ENCODE measurements around the gene PARD6G.
"Not testable (repeated sequence)": the region's sequence is repeated elsewhere in the genome, so short reads cannot be mapped to it uniquely, and the experiment has no call there.

The PARD6G gene, protein sequence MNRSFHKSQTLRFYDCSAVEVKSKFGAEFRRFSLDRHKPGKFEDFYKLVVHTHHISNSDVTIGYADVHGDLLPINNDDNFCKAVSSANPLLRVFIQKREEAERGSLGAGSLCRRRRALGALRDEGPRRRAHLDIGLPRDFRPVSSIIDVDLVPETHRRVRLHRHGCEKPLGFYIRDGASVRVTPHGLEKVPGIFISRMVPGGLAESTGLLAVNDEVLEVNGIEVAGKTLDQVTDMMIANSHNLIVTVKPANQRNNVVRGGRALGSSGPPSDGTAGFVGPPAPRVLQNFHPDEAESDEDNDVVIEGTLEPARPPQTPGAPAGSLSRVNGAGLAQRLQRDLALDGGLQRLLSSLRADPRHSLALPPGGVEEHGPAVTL

DNA sequence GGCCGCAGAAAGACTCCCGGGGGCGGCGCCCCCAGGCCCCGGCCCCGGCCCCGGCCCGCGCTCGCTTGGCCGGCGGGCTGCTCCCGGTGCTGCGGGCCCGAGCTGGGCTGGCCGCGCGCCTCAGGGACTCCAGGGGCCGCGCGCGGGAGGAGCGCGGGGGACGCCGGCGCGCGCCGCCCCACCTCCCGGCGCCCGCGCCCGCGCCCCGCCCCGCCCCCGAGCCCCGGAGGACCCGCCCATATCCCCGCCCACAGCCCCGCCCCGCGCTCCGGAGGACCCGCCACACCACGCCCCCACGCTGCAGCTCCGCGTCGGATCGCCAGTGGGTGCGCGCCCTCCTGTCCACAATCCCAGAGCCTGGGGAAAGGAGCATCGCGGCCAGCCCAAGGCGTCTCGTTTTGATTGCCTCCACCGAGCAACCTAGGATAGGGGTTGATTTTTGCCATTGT lies at the start of gene PARD6G:
PARD6G (minus strand) TSS at position 122 of the 449 bp plus-strand sequence. CDS start 166 bp downstream, outside the sequence.
- Histone ChIP-seq H3K4me3 (ENCODE audit: low read depth, low read length, poor library complexity, severe bottlenecking) (no peak within 1 kb of the TSS), H3K4me1 (ENCODE audit: insufficient read depth, low read length, severe bottlenecking) (no peaks in the 10 kb centered on the region), H3K9me2 (ENCODE audit: low read depth, low read length) (no peaks in the 10 kb centered on the region), H2AFZ (ENCODE audit: low read length) (no peak within 1 kb of the TSS), H3K4me2 (ENCODE audit: low read length) (no peak within 1 kb of the TSS), H4K20me1 (ENCODE audit: insufficient read depth, low read length) (no peaks in the 10 kb centered on the region), H3F3A (ENCODE audit: insufficient read depth, low read length) (no peaks in the 10 kb centered on the region), H3K9ac (ENCODE audit: low read length) (no peak within 1 kb of the TSS), H3K9me3 (ENCODE audit: low read length) (no peaks in the 10 kb centered on the region), H3K79me2 (ENCODE audit: insufficient read depth, low read length) (no peaks in the 10 kb centered on the region), H3K27ac (ENCODE audit: low read depth, low read length, poor library complexity, severe bottlenecking) (no peak within 1 kb of the TSS), H3K36me3 (ENCODE audit: insufficient read depth, low read length) (no peaks in the 10 kb centered on the region), H3K27me3 (ENCODE audit: insufficient read depth, low read length) (no peaks in the 10 kb centered on the region)
- TF ChIP-seq EZH2 (IDR thresholded peaks at IDR 0.05; ENCODE audit: borderline replicate concordance, low read length), result no peak
- TF ChIP-seq, protein P1, sequence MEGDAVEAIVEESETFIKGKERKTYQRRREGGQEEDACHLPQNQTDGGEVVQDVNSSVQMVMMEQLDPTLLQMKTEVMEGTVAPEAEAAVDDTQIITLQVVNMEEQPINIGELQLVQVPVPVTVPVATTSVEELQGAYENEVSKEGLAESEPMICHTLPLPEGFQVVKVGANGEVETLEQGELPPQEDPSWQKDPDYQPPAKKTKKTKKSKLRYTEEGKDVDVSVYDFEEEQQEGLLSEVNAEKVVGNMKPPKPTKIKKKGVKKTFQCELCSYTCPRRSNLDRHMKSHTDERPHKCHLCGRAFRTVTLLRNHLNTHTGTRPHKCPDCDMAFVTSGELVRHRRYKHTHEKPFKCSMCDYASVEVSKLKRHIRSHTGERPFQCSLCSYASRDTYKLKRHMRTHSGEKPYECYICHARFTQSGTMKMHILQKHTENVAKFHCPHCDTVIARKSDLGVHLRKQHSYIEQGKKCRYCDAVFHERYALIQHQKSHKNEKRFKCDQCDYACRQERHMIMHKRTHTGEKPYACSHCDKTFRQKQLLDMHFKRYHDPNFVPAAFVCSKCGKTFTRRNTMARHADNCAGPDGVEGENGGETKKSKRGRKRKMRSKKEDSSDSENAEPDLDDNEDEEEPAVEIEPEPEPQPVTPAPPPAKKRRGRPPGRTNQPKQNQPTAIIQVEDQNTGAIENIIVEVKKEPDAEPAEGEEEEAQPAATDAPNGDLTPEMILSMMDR (IDR thresholded peaks at IDR 0.05; ENCODE audit: low read length), result no peak

DNA sequence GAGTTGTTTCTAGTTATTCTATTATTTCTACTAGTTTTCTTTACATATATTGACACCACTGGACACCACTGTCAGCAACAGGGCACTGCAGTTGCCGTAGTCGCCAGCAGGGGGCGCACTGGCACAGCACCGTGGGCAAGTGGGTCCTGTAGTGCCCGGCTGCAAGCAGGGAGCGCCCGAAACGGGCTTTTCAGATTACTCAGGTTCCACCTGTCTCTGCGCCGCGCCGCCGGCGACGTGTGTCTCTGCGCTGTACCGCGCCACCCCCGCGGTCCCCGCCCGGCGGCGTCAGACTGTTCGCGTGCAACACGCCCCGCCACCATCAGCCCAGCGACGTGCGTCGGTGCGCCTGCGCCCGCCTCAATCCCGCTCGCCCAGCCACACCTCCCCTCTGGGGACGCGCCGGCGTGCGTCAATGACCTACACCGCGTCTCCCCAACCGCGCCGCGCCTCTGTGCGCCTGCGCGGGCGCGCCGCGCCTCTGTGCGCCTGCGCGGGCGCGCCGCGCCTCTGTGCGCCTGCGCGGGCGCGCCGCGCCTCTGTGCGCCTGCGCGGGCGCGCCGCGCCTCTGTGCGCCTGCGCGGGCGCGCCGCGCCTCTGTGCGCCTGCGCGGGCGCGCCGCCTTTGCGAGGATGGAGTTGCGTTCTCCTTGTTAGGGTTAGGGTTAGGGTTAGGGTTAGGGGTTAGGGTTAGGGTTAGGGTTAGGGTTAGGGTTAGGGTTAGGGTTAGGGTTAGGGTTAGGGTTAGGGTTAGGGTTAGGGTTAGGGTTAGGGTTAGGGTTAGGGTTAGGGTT lies 15.1 kb upstream of the PARD6G start:
- H3K27me3 ChIP-seq (ENCODE audit: insufficient read depth, low read length); H3K79me2 ChIP-seq (ENCODE audit: insufficient read depth, low read length); H3K9ac ChIP-seq (ENCODE audit: low read length); H3K4me3 ChIP-seq (ENCODE audit: low read depth, low read length, poor library complexity, severe bottlenecking); H3K4me1 ChIP-seq (ENCODE audit: insufficient read depth, low read length, severe bottlenecking); H2AFZ ChIP-seq (ENCODE audit: low read length); H3K4me2 ChIP-seq (ENCODE audit: low read length); H4K20me1 ChIP-seq (ENCODE audit: insufficient read depth, low read length); H3K36me3 ChIP-seq (ENCODE audit: insufficient read depth, low read length); H3K9me2 ChIP-seq (ENCODE audit: low read depth, low read length); H3K9me3 ChIP-seq (ENCODE audit: low read length); H3K27ac ChIP-seq (ENCODE audit: low read depth, low read length, poor library complexity, severe bottlenecking); H3F3A ChIP-seq (ENCODE audit: insufficient read depth, low read length): not testable (repeated sequence)

DNA sequence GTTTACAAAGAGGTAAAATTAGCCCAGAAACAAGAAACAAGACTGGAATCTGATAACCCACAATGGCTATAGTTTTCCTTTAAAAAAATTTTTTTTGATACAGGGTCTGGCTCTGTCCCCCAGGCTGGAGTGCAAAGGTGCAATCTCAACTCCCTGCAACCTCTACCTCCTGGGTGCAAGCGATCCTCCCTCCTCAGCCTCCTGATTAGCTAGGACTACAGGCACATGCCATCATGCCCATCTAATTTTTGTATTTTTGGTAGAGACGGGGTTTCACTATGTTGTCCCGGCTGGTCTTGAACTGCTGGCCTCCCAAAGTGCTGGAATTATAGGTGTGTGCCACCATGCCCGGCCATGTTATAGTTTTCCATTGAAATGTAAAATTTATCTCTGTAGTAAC lies 12.3 kb upstream of the PARD6G start:
- H3F3A ChIP-seq (ENCODE audit: insufficient read depth, low read length), result no peaks in the 10 kb centered on the region
- no peaks in the 10 kb centered on the region for H3K9me2 ChIP-seq (ENCODE audit: low read depth, low read length)
- no peak overlapping the region for H2AFZ ChIP-seq (ENCODE audit: low read length)
- H3K9me3 ChIP-seq (ENCODE audit: low read length), result no peaks in the 10 kb centered on the region
- no peaks in the 10 kb centered on the region for H3K27me3 ChIP-seq (ENCODE audit: insufficient read depth, low read length)
- no peaks in the 10 kb centered on the region for H3K79me2 ChIP-seq (ENCODE audit: insufficient read depth, low read length)
- H3K9ac ChIP-seq (ENCODE audit: low read length), result no peak overlapping the region
- no peak overlapping the region for H3K4me3 ChIP-seq (ENCODE audit: low read depth, low read length, poor library complexity, severe bottlenecking)
- no peaks in the 10 kb centered on the region for H3K36me3 ChIP-seq (ENCODE audit: insufficient read depth, low read length)
- no peaks in the 10 kb centered on the region for H4K20me1 ChIP-seq (ENCODE audit: insufficient read depth, low read length)
- no peak overlapping the region for H3K27ac ChIP-seq (ENCODE audit: low read depth, low read length, poor library complexity, severe bottlenecking)
- TF ChIP-seq, protein P1 (IDR thresholded peaks at IDR 0.05; ENCODE audit: low read length), result no peak
- no peak for TF ChIP-seq EZH2 (IDR thresholded peaks at IDR 0.05; ENCODE audit: borderline replicate concordance, low read length)
- H3K4me1 ChIP-seq (ENCODE audit: insufficient read depth, low read length, severe bottlenecking), result no peaks in the 10 kb centered on the region
- H3K4me2 ChIP-seq (ENCODE audit: low read length), result no peak overlapping the region

Measured in OCI-LY1 (cell line).